RCC 7860 (cell line): Measurements from ENCODE around the gene DNAJC13.
"Not testable (repeated sequence)": the region's sequence is repeated elsewhere in the genome, so short reads cannot be mapped to it uniquely, and the experiment has no call there.

Source experiments
- DNase-seq: peaks from one replicate; pipeline ENCODE4 v3.0.0-alpha.2; 2015; ENCODE audit warnings: low spot score
- FAIRE-seq: peaks from 2 replicates; lab custom pipeline; 2012; peaks lifted over from hg19 to GRCh38; lab: Jason Lieb, UNC

The DNAJC13 gene

GRCh38 chr3:132538072-132538471 lies 120.8 kb downstream of the DNAJC13 start:
- no peak for FAIRE-seq

GRCh38 chr3:132539681-132540080 lies 122.4 kb downstream of the DNAJC13 start:
- DNase-seq (no peak), FAIRE-seq (no peak)

More at GRCh38 chr3:132538072-132538471, 120.8 kb downstream of the DNAJC13 start:
- DNase-seq = no peak

GRCh38 chr3:132542577-132542976 lies 125.3 kb downstream of the DNAJC13 start:
- DNase-seq = no peak
- FAIRE-seq = no peak

- DNase-seq = peak; percentile 46
- FAIRE-seq = peak; percentile 69
Observed at GRCh38 chr3:132543011-132543739, 125.9 kb downstream of the DNAJC13 start.

DNA sequence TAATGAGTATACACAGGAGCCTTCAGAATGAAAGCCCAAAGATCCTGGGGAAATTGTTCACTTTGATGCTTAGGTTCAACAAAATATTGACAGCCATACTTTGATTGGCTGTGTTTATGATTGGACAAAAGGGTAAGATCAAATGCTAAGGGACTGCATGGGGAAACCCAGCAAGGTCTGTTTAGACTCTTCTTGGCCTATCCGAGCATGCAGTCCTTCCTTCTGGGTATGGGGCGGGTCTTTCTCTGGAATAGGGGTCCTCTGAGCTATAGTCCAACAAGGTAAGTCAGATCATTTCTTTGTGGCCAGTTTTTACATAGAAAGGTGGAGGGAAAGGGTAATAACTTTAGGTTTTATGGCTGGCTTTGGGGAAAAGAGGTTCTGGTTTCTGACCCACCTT lies 126.8 kb downstream of the DNAJC13 start:
- FAIRE-seq = no peak
- no peak for DNase-seq

DNA sequence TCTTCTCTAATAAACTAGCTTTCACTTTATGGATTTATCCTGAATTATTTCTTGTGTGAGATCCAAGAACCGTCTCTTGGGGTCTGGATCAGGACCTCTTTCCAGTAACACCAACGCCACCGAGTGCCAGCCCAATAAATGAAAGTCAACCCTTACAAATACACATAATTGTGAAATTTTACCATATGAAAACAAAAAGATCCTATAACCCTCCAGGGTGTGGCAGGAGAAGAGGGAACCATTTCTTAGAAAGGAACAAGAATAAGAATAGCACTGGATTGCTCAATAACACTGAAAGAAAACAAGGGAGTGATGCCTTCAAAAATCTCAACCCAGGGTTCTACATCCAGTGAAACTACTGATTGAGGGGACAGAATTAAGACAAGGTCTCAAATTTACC lies 128.2 kb downstream of the DNAJC13 start:
- no peak for FAIRE-seq
- DNase-seq = no peak

GRCh38 chr3:132549169-132549568 lies 131.9 kb downstream of the DNAJC13 start:
- FAIRE-seq (no peak), DNase-seq (no peak)

DNA sequence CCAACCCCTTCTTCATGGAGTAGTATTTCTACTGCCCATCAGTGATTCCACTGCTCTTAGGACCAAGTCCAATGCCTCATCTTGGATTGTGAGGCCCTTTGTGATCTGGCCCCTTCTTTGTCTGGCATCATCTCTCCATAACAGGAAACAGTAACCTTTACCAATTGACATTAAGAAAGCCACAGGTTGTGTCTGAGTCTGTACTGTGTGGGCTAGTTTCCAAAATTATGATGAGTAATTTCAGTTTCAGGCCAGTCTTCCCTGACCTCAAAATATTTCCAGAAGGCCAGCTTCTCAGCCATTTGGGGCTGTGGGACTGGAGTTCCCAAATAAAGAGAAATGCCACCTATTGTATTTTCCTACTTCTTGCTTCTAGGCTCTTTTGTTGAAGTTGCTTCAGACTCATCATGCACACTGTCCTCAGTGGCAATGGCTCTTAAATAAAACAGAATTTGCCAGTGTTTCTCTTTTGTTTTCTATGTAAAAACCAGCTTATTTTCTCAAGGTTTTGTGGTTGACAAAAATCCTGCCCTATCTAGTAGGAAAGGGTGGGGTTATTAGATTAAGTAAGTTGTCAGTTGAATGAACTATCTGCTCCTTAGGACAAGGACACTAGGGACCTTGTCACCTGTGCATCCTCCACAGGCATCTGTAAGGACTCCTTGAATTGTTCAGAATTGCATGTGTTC lies 132.7 kb downstream of the DNAJC13 start:
- no peak for DNase-seq
- FAIRE-seq = no peak

- DNase-seq (no peak), FAIRE-seq (no peak)
Observed at GRCh38 chr3:132550579-132551305, 133.4 kb downstream of the DNAJC13 start.

- DNase-seq (no peak), FAIRE-seq (no peak)
Observed at GRCh38 chr3:132553826-132554225, 136.5 kb downstream of the DNAJC13 start.

DNA sequence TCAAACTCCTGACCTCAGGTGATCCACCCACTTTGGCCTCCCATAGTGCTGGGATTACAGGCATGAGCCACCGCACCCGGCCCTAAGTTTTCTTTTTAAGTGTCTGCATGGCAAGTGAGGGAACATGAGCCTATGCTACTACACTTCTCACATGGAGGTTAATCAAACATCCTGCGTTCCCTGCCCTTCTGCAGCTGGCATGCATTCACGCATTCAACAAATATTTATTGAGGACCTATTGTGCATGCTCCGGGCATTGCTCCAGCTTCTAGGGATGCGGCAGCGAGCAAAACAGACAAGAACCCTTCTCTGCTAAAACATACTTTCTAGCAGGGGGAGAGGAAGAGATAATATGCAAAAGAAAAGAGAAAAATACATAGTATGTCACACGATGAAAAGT lies 137.1 kb downstream of the DNAJC13 start:
- DNase-seq (no peak), FAIRE-seq (no peak)

GRCh38 chr3:132555306-132556035 lies 138.2 kb downstream of the DNAJC13 start:
- no peak for FAIRE-seq
- DNase-seq = no peak

DNA sequence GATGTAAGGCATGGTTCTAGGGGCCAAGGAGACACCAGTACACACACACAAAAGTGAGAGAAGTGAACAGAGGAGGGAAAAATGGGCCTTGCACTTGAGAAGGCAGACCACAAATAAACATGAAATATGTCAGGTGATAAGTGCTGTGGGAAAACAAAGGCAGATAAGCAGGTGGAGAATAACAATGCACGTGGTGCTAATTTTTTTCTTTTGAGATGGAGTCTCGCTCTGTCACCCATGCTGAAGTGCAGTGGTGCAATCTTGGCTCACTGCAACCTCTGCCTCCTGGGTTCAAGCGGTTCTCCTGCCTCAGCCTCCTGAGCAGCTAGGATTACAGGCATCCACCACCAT lies 138.7 kb downstream of the DNAJC13 start:
- not testable (repeated sequence) for DNase-seq, FAIRE-seq

GRCh38 chr3:132556508-132557159 lies 139.3 kb downstream of the DNAJC13 start:
- no peak for FAIRE-seq

DNA sequence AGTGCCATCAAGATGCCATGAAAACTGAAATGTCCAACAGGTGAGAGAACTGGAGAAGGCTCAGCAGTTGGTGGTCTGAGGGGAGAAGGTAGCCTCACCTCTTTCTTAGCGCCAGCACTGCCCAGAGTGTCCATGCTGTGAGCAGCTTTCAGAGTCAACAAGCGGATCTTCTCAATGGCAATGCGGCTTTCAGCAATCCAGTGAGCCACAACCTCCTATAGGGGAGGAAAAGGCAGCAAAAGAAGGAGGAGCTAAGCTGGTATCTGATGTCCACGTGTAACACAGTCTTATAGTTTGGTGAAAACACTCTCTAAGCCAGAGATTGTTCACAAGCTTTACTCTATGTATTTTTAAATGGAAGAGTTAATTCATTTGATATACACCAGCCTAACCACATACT lies 143.7 kb downstream of the DNAJC13 start:
- no peak for DNase-seq

More at GRCh38 chr3:132556508-132557159, 139.3 kb downstream of the DNAJC13 start:
- no peak for DNase-seq

DNA sequence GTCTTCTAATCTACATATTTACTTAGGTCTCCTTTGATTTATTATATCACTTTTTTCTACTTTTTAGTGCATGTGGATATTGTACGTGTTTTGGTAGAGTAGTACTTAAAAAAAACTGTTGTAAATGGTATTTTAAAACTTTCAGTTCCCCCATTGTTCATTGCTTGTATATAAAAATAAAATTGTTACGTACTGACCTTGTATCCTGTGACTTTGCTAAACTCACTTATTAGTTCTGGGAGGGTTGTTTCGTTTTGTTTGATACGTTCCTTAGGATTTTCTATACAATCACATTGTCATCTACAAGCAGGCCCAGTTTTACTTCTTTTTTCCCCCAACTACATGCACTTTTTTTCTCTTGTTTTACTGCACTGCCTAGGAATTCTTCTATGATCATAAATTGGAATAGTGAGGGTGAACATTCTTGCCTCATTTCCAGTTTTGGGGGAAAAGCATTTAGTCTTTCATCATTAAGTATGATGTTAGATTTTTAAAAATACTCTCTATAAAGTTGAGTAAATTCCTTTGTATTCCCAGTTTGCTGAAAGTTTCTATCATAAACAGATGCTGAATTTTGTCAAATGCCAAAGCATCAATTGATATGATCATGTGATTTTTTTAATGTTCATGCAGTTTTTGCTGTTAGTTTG lies 146.2 kb downstream of the DNAJC13 start:
- DNase-seq (no peak), FAIRE-seq (no peak)

More for the DNA sequence above, 143.7 kb downstream of the DNAJC13 start:
- no peak for FAIRE-seq

- DNase-seq = no peak
- no peak for FAIRE-seq
Observed at GRCh38 chr3:132564070-132564465, 146.8 kb downstream of the DNAJC13 start.

DNA sequence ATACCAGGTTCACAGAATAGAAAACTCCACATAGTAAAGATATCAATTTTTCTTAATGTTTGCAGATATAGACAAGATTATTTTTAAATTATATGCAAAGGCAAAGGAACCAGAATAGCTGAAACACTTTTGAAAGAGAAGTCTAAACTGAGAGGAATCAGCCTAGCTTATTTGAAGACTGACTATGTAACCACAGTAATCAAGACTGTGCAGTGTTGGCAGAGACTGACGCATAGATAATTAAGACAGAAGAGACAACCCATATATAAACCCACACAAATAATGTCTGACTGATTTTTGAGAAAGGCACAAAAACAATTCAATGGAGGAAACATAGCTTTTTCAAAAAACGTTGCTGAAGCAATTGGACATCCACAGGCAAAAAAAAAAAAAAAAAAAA lies 151.1 kb downstream of the DNAJC13 start:
- FAIRE-seq = no peak
- DNase-seq = no peak

DNA sequence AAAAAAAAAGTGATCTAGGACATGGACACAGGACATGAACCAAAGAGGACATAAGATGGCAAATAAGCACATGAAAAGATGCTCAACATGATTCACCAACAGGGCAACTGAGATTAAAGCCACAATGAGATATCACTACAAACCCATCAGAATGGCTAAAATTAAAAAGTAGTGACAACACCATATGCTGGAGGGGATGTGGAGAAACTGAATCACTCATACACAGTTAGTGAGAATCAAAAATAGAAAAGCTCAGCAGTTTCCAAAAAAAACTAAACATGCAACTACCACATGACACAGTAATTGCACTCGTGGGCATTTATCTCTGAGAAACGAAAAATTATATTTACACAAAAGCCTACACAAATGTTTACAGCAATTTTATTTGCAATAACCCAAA lies 151.9 kb downstream of the DNAJC13 start:
- DNase-seq (no peak), FAIRE-seq (no peak)

- DNase-seq (no peak), FAIRE-seq (no peak)
Observed at GRCh38 chr3:132569580-132569979, 152.3 kb downstream of the DNAJC13 start.
